BE2C (cell line): ENCODE results near the gene ANKRD6.

Source experiments
- DNase-seq: peaks from one replicate; pipeline ENCODE4 v3.0.0-alpha.2; 2020
- H3K27me3 ChIP-seq: fragments of 250-450 bp; sonication (Bioruptor Pico); 2 replicates; pipeline ENCODE4 v1.5.1; 2020; ENCODE audit warnings: mild to moderate bottlenecking
- H3K36me3 ChIP-seq: fragments of 250-450 bp; sonication (Bioruptor Pico); 2 replicates; pipeline ENCODE4 v1.5.1; 2020; ENCODE audit warnings: mild to moderate bottlenecking
- H3K4me1 ChIP-seq: fragments of 250-450 bp; sonication (Bioruptor Pico); 2 replicates; pipeline ENCODE4 v1.5.1; 2020
- H3K4me3 ChIP-seq: 2 replicates; pipeline ENCODE4 v1.5.1; 2011; ENCODE audit warnings: low read depth, low read length
- H3K9me3 ChIP-seq: fragments of 250-450 bp; sonication (Bioruptor Pico); 2 replicates; pipeline ENCODE4 v1.5.1; 2020
- TF ChIP-seq, protein P1 (sequence below): IDR thresholded peaks from 2 replicates; pipeline ENCODE4 v1.5.1; 2012; ENCODE audit warnings: mild to moderate bottlenecking, low read depth, low read length

Gene ANKRD6

GRCh38 chr6:89597988-89598387, 165.0 kb downstream of the ANKRD6 start:
- Histone ChIP-seq H3K9me3 (no peaks in the 10 kb centered on the region), H3K36me3 (no peaks in the 10 kb centered on the region), H3K27me3 (no peaks in the 10 kb centered on the region), H3K4me1 (no peaks in the 10 kb centered on the region), H3K4me3 (no peak overlapping the region)
- TF ChIP-seq, protein P1, sequence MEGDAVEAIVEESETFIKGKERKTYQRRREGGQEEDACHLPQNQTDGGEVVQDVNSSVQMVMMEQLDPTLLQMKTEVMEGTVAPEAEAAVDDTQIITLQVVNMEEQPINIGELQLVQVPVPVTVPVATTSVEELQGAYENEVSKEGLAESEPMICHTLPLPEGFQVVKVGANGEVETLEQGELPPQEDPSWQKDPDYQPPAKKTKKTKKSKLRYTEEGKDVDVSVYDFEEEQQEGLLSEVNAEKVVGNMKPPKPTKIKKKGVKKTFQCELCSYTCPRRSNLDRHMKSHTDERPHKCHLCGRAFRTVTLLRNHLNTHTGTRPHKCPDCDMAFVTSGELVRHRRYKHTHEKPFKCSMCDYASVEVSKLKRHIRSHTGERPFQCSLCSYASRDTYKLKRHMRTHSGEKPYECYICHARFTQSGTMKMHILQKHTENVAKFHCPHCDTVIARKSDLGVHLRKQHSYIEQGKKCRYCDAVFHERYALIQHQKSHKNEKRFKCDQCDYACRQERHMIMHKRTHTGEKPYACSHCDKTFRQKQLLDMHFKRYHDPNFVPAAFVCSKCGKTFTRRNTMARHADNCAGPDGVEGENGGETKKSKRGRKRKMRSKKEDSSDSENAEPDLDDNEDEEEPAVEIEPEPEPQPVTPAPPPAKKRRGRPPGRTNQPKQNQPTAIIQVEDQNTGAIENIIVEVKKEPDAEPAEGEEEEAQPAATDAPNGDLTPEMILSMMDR, result peak; percentile 33
- DNase-seq, result no peak

GRCh38 chr6:89599727-89600126, 166.8 kb downstream of the ANKRD6 start:
- no peaks in the 10 kb centered on the region for H3K36me3 ChIP-seq
- DNase-seq, result no peak
- TF ChIP-seq, protein P1, result no peak

GRCh38 chr6:89602166-89602565, 169.2 kb downstream of the ANKRD6 start:
- Histone ChIP-seq H3K4me3 (no peak overlapping the region), H3K9me3 (no peaks in the 10 kb centered on the region), H3K36me3 (no peaks in the 10 kb centered on the region), H3K4me1 (no peaks in the 10 kb centered on the region), H3K27me3 (no peaks in the 10 kb centered on the region)
- TF ChIP-seq, protein P1, result no peak
- no peak for DNase-seq

More at GRCh38 chr6:89599727-89600126, 166.8 kb downstream of the ANKRD6 start:
- Histone ChIP-seq H3K27me3 (no peaks in the 10 kb centered on the region), H3K4me3 (no peak overlapping the region), H3K4me1 (no peaks in the 10 kb centered on the region), H3K9me3 (no peaks in the 10 kb centered on the region)

DNA sequence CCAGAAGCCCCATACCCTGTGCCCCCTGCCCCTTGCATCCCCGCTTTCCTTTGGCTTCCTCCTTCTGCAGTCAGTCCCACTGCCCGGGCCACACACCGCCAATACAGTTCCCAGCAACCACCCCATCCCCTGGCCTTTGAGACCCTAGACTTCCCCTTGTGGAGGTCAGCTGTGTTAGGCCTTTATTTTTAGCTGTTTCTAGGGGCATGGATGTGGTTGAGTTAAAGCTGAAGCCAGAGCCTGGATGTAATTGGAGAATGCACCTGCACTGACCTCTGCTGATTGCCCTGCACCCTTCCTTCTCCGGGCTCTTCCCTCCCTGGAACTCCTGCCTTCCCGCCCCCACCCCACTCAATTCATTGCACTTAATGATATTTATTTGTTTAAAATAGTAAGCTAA, 171.7 kb downstream of the ANKRD6 start:
- Histone ChIP-seq H3K27me3 (no peaks in the 10 kb centered on the region), H3K9me3 (no peaks in the 10 kb centered on the region), H3K4me1 (no peaks in the 10 kb centered on the region), H3K4me3 (no peak overlapping the region), H3K36me3 (no peaks in the 10 kb centered on the region)
- DNase-seq, result no peak
- TF ChIP-seq, protein P1, result no peak

DNA sequence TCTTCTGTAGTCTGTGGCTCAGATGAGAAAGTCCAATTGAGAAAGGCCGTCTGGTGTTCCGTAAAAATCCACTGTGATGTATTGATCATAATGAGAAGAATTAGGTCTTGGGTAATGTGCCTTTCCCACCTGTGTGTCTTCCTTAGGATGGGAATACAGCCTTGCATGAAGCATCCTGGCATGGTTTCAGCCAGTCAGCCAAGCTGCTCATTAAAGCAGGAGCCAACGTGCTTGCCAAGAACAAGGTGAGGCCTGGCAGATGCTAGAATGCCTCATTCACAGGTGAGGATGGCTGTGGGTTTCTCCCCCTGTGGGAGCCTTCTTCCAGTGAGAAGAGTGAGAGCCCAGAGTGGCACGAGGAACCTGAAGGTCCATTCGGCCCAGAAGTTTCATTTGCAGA, 172.9 kb downstream of the ANKRD6 start:
- no peak overlapping the region for H3K4me3 ChIP-seq
- H3K9me3 ChIP-seq, result no peaks in the 10 kb centered on the region
- TF ChIP-seq, protein P1, result no peak
- H3K36me3 ChIP-seq, result no peaks in the 10 kb centered on the region
- DNase-seq, result no peak
- no peaks in the 10 kb centered on the region for H3K4me1 ChIP-seq
- no peaks in the 10 kb centered on the region for H3K27me3 ChIP-seq

GRCh38 chr6:89610149-89610642, 177.2 kb downstream of the ANKRD6 start:
- DNase-seq, result peak; percentile 81

More at GRCh38 chr6:89610149-89610642, 177.2 kb downstream of the ANKRD6 start:
- no peaks in the 10 kb centered on the region for H3K27me3 ChIP-seq
- TF ChIP-seq, protein P1, result peak; percentile 90
- H3K4me3 ChIP-seq, result no peak overlapping the region
- H3K36me3 ChIP-seq, result no peaks in the 10 kb centered on the region
- no peaks in the 10 kb centered on the region for H3K4me1 ChIP-seq
- no peaks in the 10 kb centered on the region for H3K9me3 ChIP-seq
